HFFc6 (cell line): Measurements from ENCODE around the gene LMX1B. TPM values are rescaled to one million over a fixed set of nuclear protein-coding genes. Genes with fewer than 3 reads are reported as not detected.
A peak's percentile ranks its signal among the peaks of the same experiment; 100 is the strongest.

ENCODE experiments used
- DNase-seq: peaks from one replicate; pipeline ENCODE4 v3.0.0-alpha.2; 2018
- H3K27ac Mint-ChIP-seq: 2 replicates; pipeline ENCODE4 v1.8.0; 2020; ENCODE audit warnings: mild to moderate bottlenecking, mixed read lengths
- H3K27me3 Mint-ChIP-seq: 2 replicates; pipeline ENCODE4 v1.8.0; 2021; ENCODE audit warnings: mild to moderate bottlenecking, moderate library complexity, mixed read lengths; ENCODE audit not compliant: insufficient read depth
- H3K36me3 Mint-ChIP-seq: 2 replicates; pipeline ENCODE4 v1.8.0; 2021; ENCODE audit warnings: low read depth, mixed read lengths
- H3K4me1 Mint-ChIP-seq: 2 replicates; pipeline ENCODE4 v1.8.0; 2020; ENCODE audit warnings: low read depth, mixed read lengths
- H3K4me3 Mint-ChIP-seq: 2 replicates; pipeline ENCODE4 v1.8.0; 2020; ENCODE audit warnings: mild to moderate bottlenecking, moderate library complexity, mixed read lengths
- H3K9me3 Mint-ChIP-seq: 2 replicates; pipeline ENCODE4 v1.8.0; 2020; ENCODE audit warnings: mild to moderate bottlenecking, mixed read lengths
- CTCF ChIP-seq: fragments of 200-600 bp; sonication (generic); IDR thresholded peaks from 2 replicates; pipeline ENCODE4 v1.5.0; 2021; ENCODE audit warnings: antibody characterized with exemption, mild to moderate bottlenecking
- total RNA-seq, 6 experiments: library from RNA; stranded (reverse); fragmentation: NEBNext Ultra II Directional; extraction: Animal tissue kit (Norgen Biotek cat#: 25700); gene quantifications; 2 replicates in 1 of 6; 3 replicates in 5 of 6; pipeline ENCODE4 v1.2.3, GENCODE V29; 2021

LMX1B gene
- total RNA-seq, 6 experiments from 2014 or later: not detected

GRCh38 chr9:126738553-126738952, 124.8 kb downstream of the LMX1B start:
- Mint-ChIP-seq H3K36me3 (peaks cover 14% of the 10 kb centered on the region; the same call in 1 of the 2 replicates), H3K9me3 (peaks cover 26% of the 10 kb centered on the region), H3K27me3 (peaks cover 32% of the 10 kb centered on the region), H3K4me1 (no peaks in the 10 kb centered on the region; the same call in 1 of the 2 replicates), H3K4me3 (no peak overlapping the region), H3K27ac (no peak overlapping the region)
- no peak for TF ChIP-seq CTCF
- no peak for DNase-seq

GRCh38 chr9:126743041-126743440, 129.3 kb downstream of the LMX1B start:
- Mint-ChIP-seq H3K27ac (no peak overlapping the region), H3K9me3 (no peaks in the 10 kb centered on the region), H3K4me3 (peak overlapping the region; percentile 15), H3K27me3 (peaks cover 39% of the 10 kb centered on the region), H3K4me1 (no peaks in the 10 kb centered on the region; the same call in 1 of the 2 replicates), H3K36me3 (no peaks in the 10 kb centered on the region)
- no peak for TF ChIP-seq CTCF
- DNase-seq: no peak

- H3K27me3 Mint-ChIP-seq: peaks cover 44% of the 10 kb centered on the region
- no peak for DNase-seq
- no peaks in the 10 kb centered on the region; the same call in 1 of the 2 replicates for H3K4me1 Mint-ChIP-seq
Measured at GRCh38 chr9:126745574-126746411, 132.1 kb downstream of the LMX1B start.

More at GRCh38 chr9:126745574-126746411, 132.1 kb downstream of the LMX1B start:
- no peak for TF ChIP-seq CTCF
- no peaks in the 10 kb centered on the region for H3K9me3 Mint-ChIP-seq
- no peak overlapping the region for H3K4me3 Mint-ChIP-seq
- H3K27ac Mint-ChIP-seq: no peak overlapping the region
- no peaks in the 10 kb centered on the region for H3K36me3 Mint-ChIP-seq

Other genes with a start within 250 kb of the LMX1B start
- 10 to 100 TPM in 5 of 6 experiments, 1 to 10 TPM in 1; 9.2 to 15.9 (median 13.6) TPM for gene ZBTB43, start 191.1 kb downstream of the LMX1B start, total RNA-seq
- gene ZBTB34, start 246.7 kb downstream of the LMX1B start, total RNA-seq: 1 to 10 TPM; 3.1 to 4.0 (median 3.7) TPM